ENCODE results near the gene SRSF11. TPM values are rescaled to one million over a fixed set of nuclear protein-coding genes. Genes with fewer than 3 reads are reported as not detected.

Gene SRSF11
- total and polyA plus RNA-seq, 12 donors, result 41.8 to 174 (median 52.8) TPM

GRCh38 chr1:70220517-70221237 lies 503 bp upstream of the SRSF11 start:
- ATAC-seq (no peak), DNase-seq (no peak)
- Histone ChIP-seq H3K4me3 (peak overlapping the region; percentile 47 to 89 (median 81)), H3K27ac (peak overlapping the region in 9 of 10 donors; percentile 90 to 96 (median 94)), H3K9me3 (no peaks in the 10 kb centered on the region), H3K27me3 (no peaks in the 10 kb centered on the region), H3K4me1 (peaks cover 2 to 53% (median 45%) of the 10 kb centered on the region in 9 donors), H3K36me3 (peaks cover 0 to 57% (median 10%) of the 10 kb centered on the region in 9 donors)
- intact Hi-C loops (cut with DNase I), result loop anchor here in 5 of 10 donors (1.0 to 10.0 kb wide), 4 partner anchors 15 to 844 kb away; partner anchors contain the start of genes ANKRD13C (in 3 of the 5) and LRRC40 (in 1 of the 5)
- WGBS, 2 donors, result 48 to 49% methylated on average over 17 of the region's 17 CpGs
- no peak for TF ChIP-seq CTCF (IDR thresholded peaks at IDR 0.05)

DNA sequence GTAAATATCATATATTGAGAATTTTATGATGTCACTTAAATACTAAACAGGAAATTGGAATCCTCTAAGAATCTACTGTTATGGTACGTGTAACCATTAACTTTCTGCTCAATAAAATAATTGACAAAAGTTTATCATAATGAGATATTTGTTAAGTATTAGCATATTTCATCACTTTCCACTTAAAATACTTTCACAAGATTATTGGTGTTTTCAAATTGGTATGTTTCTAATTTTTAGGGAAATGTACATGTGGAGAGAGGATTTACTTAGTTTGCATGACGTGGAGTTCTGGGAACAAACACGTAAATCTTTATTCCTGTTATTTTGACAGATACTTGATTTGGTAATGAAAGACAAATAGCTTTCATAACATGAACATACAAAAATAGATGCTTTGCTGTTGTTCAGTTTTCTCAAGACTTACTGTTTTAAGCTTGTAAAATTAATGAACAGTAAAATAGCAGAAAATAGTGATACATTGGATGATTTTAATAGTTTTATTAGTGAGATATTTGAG lies 1.6 kb downstream of the SRSF11 start:
- H3K4me3 ChIP-seq, result peak overlapping the region in 6 of 10 donors; percentile 79 to 89 (median 83)
- TF ChIP-seq CTCF (IDR thresholded peaks at IDR 0.05), result no peak
- H3K27me3 ChIP-seq, result no peaks in the 10 kb centered on the region
- WGBS, 2 donors, result 33 to 34% methylated on average over 3 of the region's 3 CpGs
- H3K4me1 ChIP-seq, result peaks cover 2 to 69% (median 61%) of the 10 kb centered on the region in 9 donors
- ATAC-seq (no peak), DNase-seq (no peak)
- peak overlapping the region in 4 of 10 donors; percentile 91 to 96 (median 95) for H3K27ac ChIP-seq
- H3K9me3 ChIP-seq, result no peaks in the 10 kb centered on the region
- peaks cover 0 to 58% (median 10%) of the 10 kb centered on the region in 9 donors for H3K36me3 ChIP-seq
- intact Hi-C loops (cut with DNase I), result loop anchor here in 5 of 10 donors (5.0 to 10.0 kb wide), 3 partner anchors 35 to 842 kb away; partner anchors contain the start of gene ANKRD13C (in 3 of the 5)

DNA sequence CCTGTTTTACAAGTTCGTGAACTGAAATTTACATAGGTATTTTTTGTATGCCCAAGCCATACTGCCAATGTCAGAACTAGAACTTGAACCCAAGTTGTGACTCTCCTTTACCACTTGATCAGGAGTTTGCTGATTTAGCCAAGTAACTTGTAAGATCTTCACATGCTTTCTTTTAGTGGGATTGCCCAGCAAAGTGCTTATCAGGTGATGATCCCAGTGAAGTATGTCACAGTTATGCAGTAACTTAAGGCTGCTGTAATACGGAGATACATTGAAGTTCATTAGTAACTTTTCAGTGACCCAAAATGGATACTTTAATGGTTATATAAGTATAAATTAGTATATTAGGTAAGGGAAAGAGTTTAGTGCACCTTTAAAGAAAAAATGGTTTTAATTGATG lies 3.8 kb downstream of the SRSF11 start:
- Histone ChIP-seq H3K36me3 (peaks cover 0 to 72% (median 13%) of the 10 kb centered on the region in 9 donors), H3K9me3 (no peaks in the 10 kb centered on the region), H3K4me3 (no peak overlapping the region), H3K27me3 (no peaks in the 10 kb centered on the region), H3K4me1 (peaks cover 2 to 71% (median 68%) of the 10 kb centered on the region in 9 donors), H3K27ac (no peak overlapping the region)
- WGBS, 2 donors, result 71 to 78% methylated on average over 2 of the region's 2 CpGs
- DNase-seq (no peak), ATAC-seq (no peak)
- intact Hi-C loops (cut with DNase I), result loop anchor here in 5 of 10 donors (5.0 to 10.0 kb wide), 3 partner anchors 32 to 840 kb away; partner anchors contain the start of gene ANKRD13C (in 3 of the 5)
- TF ChIP-seq CTCF (IDR thresholded peaks at IDR 0.05), result no peak

DNA sequence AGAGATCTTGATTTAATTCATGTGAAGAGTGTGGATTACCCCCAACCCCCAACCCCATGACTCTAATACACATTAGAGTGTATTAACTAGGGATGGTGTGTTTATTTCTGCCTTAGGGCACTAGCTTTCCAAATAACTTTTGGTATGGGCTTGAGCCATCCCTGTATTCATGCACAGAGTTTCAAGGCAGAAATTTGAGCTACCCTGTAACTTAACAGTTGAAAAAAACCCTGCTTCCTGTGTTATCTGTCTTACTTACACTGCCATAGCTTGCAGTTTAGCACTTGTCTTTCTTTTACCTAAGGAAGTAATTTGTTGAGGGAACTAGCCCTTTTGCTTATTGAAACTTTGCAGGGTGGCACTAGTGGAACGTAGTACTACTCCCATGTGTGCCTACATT lies 6.3 kb downstream of the SRSF11 start:
- peak in 1 of 8 donors; percentile 37 for ATAC-seq
- WGBS, 2 donors, result 27 to 32% methylated on average over 1 of the region's 1 CpG
- Histone ChIP-seq H3K27me3 (no peaks in the 10 kb centered on the region), H3K9me3 (no peaks in the 10 kb centered on the region), H3K36me3 (peaks cover 0 to 97% (median 34%) of the 10 kb centered on the region in 9 donors), H3K4me1 (peaks cover 0 to 57% (median 52%) of the 10 kb centered on the region in 9 donors), H3K27ac (no peak overlapping the region), H3K4me3 (no peak overlapping the region)
- DNase-seq, result no peak
- intact Hi-C loops (cut with DNase I), result loop anchor here in 4 of 10 donors (10.0 kb wide), 2 partner anchors 127 to 837 kb away; partner anchors contain the start of gene ANKRD13C (in 3 of the 4)
- TF ChIP-seq CTCF (IDR thresholded peaks at IDR 0.05), result no peak

Data from heart right ventricle (tissue), 16 donors.